ENCODE data around the gene NARS2. TPM values are rescaled to one million over a fixed set of nuclear protein-coding genes. Genes with fewer than 3 reads are reported as not detected.

The NARS2 gene
- total RNA-seq, 1 experiment from 2014 or later, result 46.7 TPM

GRCh38 chr11:78406568-78407196 lies 168.0 kb downstream of the NARS2 start:
- ChIA-PET CTCF (no interaction called here), POLR2A (ENCODE audit: low non-redundant PET) (no interaction called here)
- Histone ChIP-seq H3K27me3 (replicated peaks; ENCODE audit: insufficient read depth, low read depth, low read length, poor library complexity) (no peaks in the 10 kb centered on the region), H3K27ac (ENCODE audit: low read depth, low read length, poor library complexity, severe bottlenecking) (no peak overlapping the region), H3K9me3 (ENCODE audit: low read depth, low read length, poor library complexity, severe bottlenecking) (peaks cover 20% of the 10 kb centered on the region), H3K4me3 (ENCODE audit: low read depth, low read length, poor library complexity, severe bottlenecking) (no peak overlapping the region), H3K36me3 (ENCODE audit: insufficient read depth, low read length, poor library complexity, severe bottlenecking) (no peaks in the 10 kb centered on the region), H3K4me1 (ENCODE audit: insufficient read depth, low read length, poor library complexity, severe bottlenecking) (peaks cover 7% of the 10 kb centered on the region)
- no peak for DNase-seq (ENCODE audit: low spot score)
- no peak for TF ChIP-seq EZH2 (IDR thresholded peaks at IDR 0.05; ENCODE audit: borderline replicate concordance, low read depth, low read length, poor library complexity, severe bottlenecking)
- TF ChIP-seq, protein P1, sequence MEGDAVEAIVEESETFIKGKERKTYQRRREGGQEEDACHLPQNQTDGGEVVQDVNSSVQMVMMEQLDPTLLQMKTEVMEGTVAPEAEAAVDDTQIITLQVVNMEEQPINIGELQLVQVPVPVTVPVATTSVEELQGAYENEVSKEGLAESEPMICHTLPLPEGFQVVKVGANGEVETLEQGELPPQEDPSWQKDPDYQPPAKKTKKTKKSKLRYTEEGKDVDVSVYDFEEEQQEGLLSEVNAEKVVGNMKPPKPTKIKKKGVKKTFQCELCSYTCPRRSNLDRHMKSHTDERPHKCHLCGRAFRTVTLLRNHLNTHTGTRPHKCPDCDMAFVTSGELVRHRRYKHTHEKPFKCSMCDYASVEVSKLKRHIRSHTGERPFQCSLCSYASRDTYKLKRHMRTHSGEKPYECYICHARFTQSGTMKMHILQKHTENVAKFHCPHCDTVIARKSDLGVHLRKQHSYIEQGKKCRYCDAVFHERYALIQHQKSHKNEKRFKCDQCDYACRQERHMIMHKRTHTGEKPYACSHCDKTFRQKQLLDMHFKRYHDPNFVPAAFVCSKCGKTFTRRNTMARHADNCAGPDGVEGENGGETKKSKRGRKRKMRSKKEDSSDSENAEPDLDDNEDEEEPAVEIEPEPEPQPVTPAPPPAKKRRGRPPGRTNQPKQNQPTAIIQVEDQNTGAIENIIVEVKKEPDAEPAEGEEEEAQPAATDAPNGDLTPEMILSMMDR (conservative IDR thresholded peaks at IDR 0.05; ENCODE audit: low read depth, low read length), result no peak
- BruUV-seq (replicated peaks), result no TSS peak
- intact Hi-C loops (cut with micrococcal nuclease; ENCODE audit: unreplicated experiment), result no loop called here

DNA sequence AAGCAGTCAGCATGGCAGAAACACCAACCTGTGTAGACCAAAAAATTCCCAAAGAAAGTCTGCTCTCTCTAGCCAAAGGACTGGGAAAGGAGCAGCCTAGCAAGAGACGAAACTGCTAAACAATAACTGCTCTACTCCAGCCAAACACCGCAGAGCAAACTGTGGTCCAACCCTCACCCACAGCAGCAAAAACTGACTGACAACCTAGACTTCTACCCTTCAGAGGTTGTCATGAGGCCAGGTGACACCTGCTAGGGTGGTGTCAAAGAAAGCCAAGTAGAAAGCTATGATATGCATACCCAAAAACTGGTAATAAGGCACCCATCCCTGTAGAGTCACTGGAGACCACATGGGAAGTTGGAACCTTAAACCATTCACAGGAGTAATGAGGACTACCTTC lies 168.9 kb downstream of the NARS2 start:
- TF ChIP-seq, protein P1 (conservative IDR thresholded peaks at IDR 0.05; ENCODE audit: low read depth, low read length), result no peak
- TF ChIP-seq EZH2 (IDR thresholded peaks at IDR 0.05; ENCODE audit: borderline replicate concordance, low read depth, low read length, poor library complexity, severe bottlenecking), result no peak
- DNase-seq (ENCODE audit: low spot score), result no peak
- no TSS peak for BruUV-seq (replicated peaks)
- no peak overlapping the region for H3K4me3 ChIP-seq (ENCODE audit: low read depth, low read length, poor library complexity, severe bottlenecking)
- no peaks in the 10 kb centered on the region for H3K27me3 ChIP-seq (replicated peaks; ENCODE audit: insufficient read depth, low read depth, low read length, poor library complexity)
- peaks cover 19% of the 10 kb centered on the region for H3K9me3 ChIP-seq (ENCODE audit: low read depth, low read length, poor library complexity, severe bottlenecking)
- no peak overlapping the region for H3K27ac ChIP-seq (ENCODE audit: low read depth, low read length, poor library complexity, severe bottlenecking)
- ChIA-PET CTCF (no interaction called here), POLR2A (ENCODE audit: low non-redundant PET) (no interaction called here)
- intact Hi-C loops (cut with micrococcal nuclease; ENCODE audit: unreplicated experiment), result no loop called here
- H3K36me3 ChIP-seq (ENCODE audit: insufficient read depth, low read length, poor library complexity, severe bottlenecking), result no peaks in the 10 kb centered on the region
- H3K4me1 ChIP-seq (ENCODE audit: insufficient read depth, low read length, poor library complexity, severe bottlenecking), result peaks cover 7% of the 10 kb centered on the region

GRCh38 chr11:78403781-78404180 lies 170.9 kb downstream of the NARS2 start:
- Histone ChIP-seq H3K4me1 (ENCODE audit: insufficient read depth, low read length, poor library complexity, severe bottlenecking) (peaks cover 10% of the 10 kb centered on the region), H3K27ac (ENCODE audit: low read depth, low read length, poor library complexity, severe bottlenecking) (no peak overlapping the region), H3K4me3 (ENCODE audit: low read depth, low read length, poor library complexity, severe bottlenecking) (no peak overlapping the region), H3K36me3 (ENCODE audit: insufficient read depth, low read length, poor library complexity, severe bottlenecking) (no peaks in the 10 kb centered on the region), H3K9me3 (ENCODE audit: low read depth, low read length, poor library complexity, severe bottlenecking) (peaks cover 2% of the 10 kb centered on the region), H3K27me3 (replicated peaks; ENCODE audit: insufficient read depth, low read depth, low read length, poor library complexity) (no peaks in the 10 kb centered on the region)
- CTCF ChIA-PET, result interaction anchor here (0.6 kb wide), 1 partner anchor 698 kb away, joined by 4 read pairs; no protein-coding TSS in a partner anchor
- POLR2A ChIA-PET (ENCODE audit: low non-redundant PET), result no interaction called here
- TF ChIP-seq, protein P1 (conservative IDR thresholded peaks at IDR 0.05; ENCODE audit: low read depth, low read length), result no peak
- no peak for TF ChIP-seq EZH2 (IDR thresholded peaks at IDR 0.05; ENCODE audit: borderline replicate concordance, low read depth, low read length, poor library complexity, severe bottlenecking)
- no peak for DNase-seq (ENCODE audit: low spot score)
- BruUV-seq (replicated peaks), result no TSS peak
- intact Hi-C loops (cut with micrococcal nuclease; ENCODE audit: unreplicated experiment), result no loop called here
